CD14-positive monocyte (primary cell): ENCODE data around the gene KAT6B. TPM values are rescaled to one million over a fixed set of nuclear protein-coding genes. Genes with fewer than 3 reads are reported as not detected.

Experiments used
- DNase-seq, 3 donors: peaks; one replicate each; pipeline ENCODE4 v3.0.0-alpha.2; 2011 to 2022
- H2AFZ ChIP-seq: 2 replicates; pipeline ENCODE4 v1.6.0; 2012; ENCODE audit warnings: mild to moderate bottlenecking, low read depth, low read length, inconsistent platforms; ENCODE audit not compliant: insufficient read depth, poor library complexity, severe bottlenecking
- H3K27ac ChIP-seq, 2 donors: 1 replicate in 1 of 2; 2 replicates in 1 of 2; pipeline ENCODE4 v1.5.1; 2012 to 2013; ENCODE audit warnings: low read length in 2 of 2, control low read depth in 1 of 2, inconsistent platforms in 1 of 2, low read depth in 1 of 2, mild to moderate bottlenecking in 1 of 2
- H3K27me3 ChIP-seq, 2 donors: one replicate each; pipeline versions ENCODE4 v1.6.0 to v1.6.1; 2011 to 2013; ENCODE audit warnings: low read length in 2 of 2; ENCODE audit not compliant: control insufficient read depth in 2 of 2, insufficient read depth in 2 of 2
- H3K36me3 ChIP-seq, 2 donors: replicated peaks in 1 of 2; 1 replicate in 1 of 2; 2 replicates in 1 of 2; pipeline versions ENCODE4 v1.5.1 to v1.6.1; 2012 to 2013; ENCODE audit warnings: low read length in 2 of 2, control low read depth in 1 of 2, inconsistent platforms in 1 of 2, mild to moderate bottlenecking in 1 of 2; ENCODE audit not compliant: insufficient read depth in 2 of 2, control insufficient read depth in 1 of 2
- H3K4me1 ChIP-seq, 2 donors: 1 replicate in 1 of 2; 2 replicates in 1 of 2; pipeline versions ENCODE4 v1.5.1 to v1.6.1; 2012 to 2013; ENCODE audit warnings: low read length in 2 of 2, control low read depth in 1 of 2, inconsistent platforms in 1 of 2, mild to moderate bottlenecking in 1 of 2, moderate library complexity in 1 of 2; ENCODE audit not compliant: insufficient read depth in 2 of 2, control insufficient read depth in 1 of 2
- H3K4me2 ChIP-seq: replicated peaks from 2 replicates; pipeline ENCODE3; 2012; ENCODE audit warnings: low read length, moderate library complexity, mild to moderate bottlenecking; ENCODE audit not compliant: poor library complexity, severe bottlenecking; ENCODE audit errors: extremely low read depth
- H3K4me3 ChIP-seq, 3 experiments: fragments of 200-600 bp in 1 of 3; sonication (generic) in 1 of 3; replicated peaks in 1 of 3; 1 replicate in 2 of 3; 2 replicates in 1 of 3; pipeline ENCODE4 v1.5.1; 2011 to 2013; ENCODE audit warnings: low read length in 3 of 3, mild to moderate bottlenecking in 3 of 3, control low read depth in 2 of 3, low read depth in 2 of 3, inconsistent platforms in 1 of 3, moderate library complexity in 1 of 3
- H3K79me2 ChIP-seq: 2 replicates; pipeline ENCODE4 v1.6.0; 2012; ENCODE audit warnings: mild to moderate bottlenecking, control low read depth, inconsistent platforms, low read length, moderate library complexity; ENCODE audit not compliant: insufficient read depth
- H3K9ac ChIP-seq: 2 replicates; pipeline ENCODE4 v1.6.0; 2017; ENCODE audit warnings: low read length, mild to moderate bottlenecking; ENCODE audit not compliant: insufficient read depth, poor library complexity, severe bottlenecking
- H3K9me3 ChIP-seq, 2 donors: replicated peaks in 1 of 2; 1 replicate in 1 of 2; 2 replicates in 1 of 2; pipeline versions ENCODE4 v1.5.1 to v1.6.1; 2012 to 2013; ENCODE audit warnings: low read length in 2 of 2, control low read depth in 1 of 2; ENCODE audit not compliant: control insufficient read depth in 1 of 2, insufficient read depth in 1 of 2
- H4K20me1 ChIP-seq: 2 replicates; pipeline ENCODE4 v1.6.0; 2012; ENCODE audit warnings: mild to moderate bottlenecking, low read length, control low read depth, moderate library complexity; ENCODE audit not compliant: insufficient read depth
- H3K27ac Mint-ChIP-seq, 7 donors: one replicate each; pipeline ENCODE4 v1.8.0; 2020; ENCODE audit warnings: mild to moderate bottlenecking in 7 of 7, mixed read lengths in 7 of 7, moderate library complexity in 6 of 7, inconsistent platforms in 2 of 7
- H3K27me3 Mint-ChIP-seq, 3 donors: one replicate each; pipeline ENCODE4 v1.8.0; 2021 to 2022; ENCODE audit warnings: low read depth in 3 of 3, mild to moderate bottlenecking in 3 of 3, mixed read lengths in 3 of 3, moderate library complexity in 3 of 3, inconsistent platforms in 1 of 3
- H3K36me3 Mint-ChIP-seq, 2 donors: one replicate each; pipeline ENCODE4 v1.8.0; 2020; ENCODE audit warnings: mixed read lengths in 2 of 2, inconsistent platforms in 1 of 2, mild to moderate bottlenecking in 1 of 2
- H3K4me1 Mint-ChIP-seq: one replicate; pipeline ENCODE4 v1.8.0; 2020; ENCODE audit warnings: mild to moderate bottlenecking, mixed read lengths
- H3K4me3 Mint-ChIP-seq, 2 donors: one replicate each; pipeline ENCODE4 v1.8.0; 2020; ENCODE audit warnings: mild to moderate bottlenecking in 2 of 2, mixed read lengths in 2 of 2, moderate library complexity in 1 of 2
- H3K9me3 Mint-ChIP-seq, 7 donors: one replicate each; pipeline ENCODE4 v1.8.0; 2020 to 2022; ENCODE audit warnings: mixed read lengths in 7 of 7, mild to moderate bottlenecking in 6 of 7, moderate library complexity in 6 of 7, inconsistent platforms in 2 of 7
- WGBS: methylation state at CpG from one replicate; pipeline ENCODE4 v1.1.5; 2013; ENCODE audit warnings: missing lambda C conversion rate; ENCODE audit not compliant: insufficient coverage; 5-methylcytosine and 5-hydroxymethylcytosine counted together
- intact Hi-C, 2 donors: fragments of 100-400 bp; cut with micrococcal nuclease; formaldehyde crosslinking; loops; one replicate each; pipeline versions ENCODE4 v1.15.0 to v1.15.1; 2023
- polyA plus RNA-seq, 3 donors: library from polyadenylated mRNA; depleted of rRNA in 1 of 3; unstranded in 2 of 3; stranded (reverse) in 1 of 3; fragments of 300-500 nt in 2 of 3; fragments of >200 nt in 1 of 3; fragmentation: Illumina TruSeq in 2 of 3; gene quantifications; 1 replicate in 2 of 3; 2 replicates in 1 of 3; pipeline ENCODE4 v1.2.3, GENCODE V29; 2012 to 2021
- TF ChIP-seq, protein P1 (sequence below): fragments of 200-600 bp; IDR thresholded peaks from one replicate; pipeline ENCODE4 v1.8.0; 2022; ENCODE audit warnings: antibody characterized with exemption, mild to moderate bottlenecking

Gene KAT6B
- polyA plus RNA-seq, 3 donors = 3.3 to 6.4 (median 6.2) TPM

DNA sequence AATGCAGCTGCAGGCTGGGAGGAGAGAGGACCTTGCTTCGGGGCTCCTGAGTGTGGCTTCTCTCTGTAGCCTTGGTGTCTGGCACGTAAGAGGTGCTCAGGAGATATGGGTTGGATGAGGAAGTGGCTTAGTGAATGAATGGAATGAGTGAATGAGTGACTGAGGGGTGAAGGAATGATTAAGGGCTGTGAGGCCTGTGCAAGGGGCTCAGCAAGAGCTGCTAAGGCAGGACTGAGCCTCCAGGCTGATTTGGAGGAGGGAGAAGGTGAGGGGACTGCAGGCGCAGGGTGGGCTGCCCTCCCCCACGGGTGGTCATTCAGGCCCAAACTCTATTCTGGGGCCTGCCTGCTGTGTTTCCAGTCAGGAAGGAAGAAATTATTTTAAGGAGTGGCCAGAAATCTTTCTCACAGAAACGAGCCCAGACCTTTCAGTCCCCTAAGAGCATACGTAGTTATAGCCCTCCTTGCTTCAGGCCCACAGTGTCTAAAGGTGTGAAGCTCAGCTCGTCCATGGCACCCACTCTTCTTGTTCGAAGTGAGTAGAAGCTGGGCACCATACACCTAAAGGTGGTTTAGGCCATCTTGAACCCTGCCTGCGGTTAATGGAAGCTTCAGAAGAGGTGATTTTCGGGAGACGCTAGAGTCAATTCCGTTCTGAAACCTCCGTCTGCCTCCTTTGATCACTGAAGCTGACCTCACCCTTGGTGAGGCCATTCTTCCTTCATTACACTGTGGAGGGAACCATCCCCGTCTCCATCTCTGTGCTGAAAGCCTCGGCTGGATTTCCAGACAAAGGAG lies 235.5 kb downstream of the KAT6B start:
- peak overlapping the region in 1 of 7 donors; percentile 54 for H3K27ac Mint-ChIP-seq
- H3K79me2 ChIP-seq = no peaks in the 10 kb centered on the region
- no peak overlapping the region for H3K4me2 ChIP-seq

GRCh38 chr10:75062506-75063299 lies 236.3 kb downstream of the KAT6B start:
- H2AFZ ChIP-seq = no peak overlapping the region
- TF ChIP-seq, protein P1, sequence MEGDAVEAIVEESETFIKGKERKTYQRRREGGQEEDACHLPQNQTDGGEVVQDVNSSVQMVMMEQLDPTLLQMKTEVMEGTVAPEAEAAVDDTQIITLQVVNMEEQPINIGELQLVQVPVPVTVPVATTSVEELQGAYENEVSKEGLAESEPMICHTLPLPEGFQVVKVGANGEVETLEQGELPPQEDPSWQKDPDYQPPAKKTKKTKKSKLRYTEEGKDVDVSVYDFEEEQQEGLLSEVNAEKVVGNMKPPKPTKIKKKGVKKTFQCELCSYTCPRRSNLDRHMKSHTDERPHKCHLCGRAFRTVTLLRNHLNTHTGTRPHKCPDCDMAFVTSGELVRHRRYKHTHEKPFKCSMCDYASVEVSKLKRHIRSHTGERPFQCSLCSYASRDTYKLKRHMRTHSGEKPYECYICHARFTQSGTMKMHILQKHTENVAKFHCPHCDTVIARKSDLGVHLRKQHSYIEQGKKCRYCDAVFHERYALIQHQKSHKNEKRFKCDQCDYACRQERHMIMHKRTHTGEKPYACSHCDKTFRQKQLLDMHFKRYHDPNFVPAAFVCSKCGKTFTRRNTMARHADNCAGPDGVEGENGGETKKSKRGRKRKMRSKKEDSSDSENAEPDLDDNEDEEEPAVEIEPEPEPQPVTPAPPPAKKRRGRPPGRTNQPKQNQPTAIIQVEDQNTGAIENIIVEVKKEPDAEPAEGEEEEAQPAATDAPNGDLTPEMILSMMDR = no peak
- no peak overlapping the region for H3K4me2 ChIP-seq
- H3K4me3 ChIP-seq = no peak overlapping the region
- 33% methylated on average over 6 of the region's 10 CpGs for WGBS
- peaks cover 0 to 10% (median 3%) of the 10 kb centered on the region in 3 donors for H3K27me3 Mint-ChIP-seq
- no peak overlapping the region for H3K9ac ChIP-seq
- no peaks in the 10 kb centered on the region for H4K20me1 ChIP-seq
- H3K9me3 ChIP-seq = no peaks in the 10 kb centered on the region
- no peaks in the 10 kb centered on the region for H3K4me1 ChIP-seq
- no peak overlapping the region for H3K27ac ChIP-seq
- H3K36me3 ChIP-seq = no peaks in the 10 kb centered on the region
- H3K9me3 Mint-ChIP-seq = no peaks in the 10 kb centered on the region
- H3K79me2 ChIP-seq = no peaks in the 10 kb centered on the region
- DNase-seq = peak in 1 of 3 donors; percentile 77
- H3K4me3 Mint-ChIP-seq = no peak overlapping the region
- peaks cover 3% of the 10 kb centered on the region for H3K4me1 Mint-ChIP-seq
- peak overlapping the region in 1 of 7 donors; percentile 54 for H3K27ac Mint-ChIP-seq
- intact Hi-C loops = no loop called here
- no peaks in the 10 kb centered on the region for H3K36me3 Mint-ChIP-seq
- H3K27me3 ChIP-seq = no peaks in the 10 kb centered on the region

More for the DNA sequence above, 235.5 kb downstream of the KAT6B start:
- no peaks in the 10 kb centered on the region for H4K20me1 ChIP-seq
- H3K9me3 ChIP-seq = no peaks in the 10 kb centered on the region
- H3K4me3 ChIP-seq = no peak overlapping the region
- H3K9me3 Mint-ChIP-seq = no peaks in the 10 kb centered on the region
- peaks cover 0 to 10% (median 3%) of the 10 kb centered on the region in 3 donors for H3K27me3 Mint-ChIP-seq
- H3K4me3 Mint-ChIP-seq = no peak overlapping the region
- no peaks in the 10 kb centered on the region for H3K36me3 Mint-ChIP-seq
- intact Hi-C loops = no loop called here
- H3K9ac ChIP-seq = no peak overlapping the region
- H2AFZ ChIP-seq = no peak overlapping the region
- H3K4me1 ChIP-seq = no peaks in the 10 kb centered on the region
- no peak for DNase-seq
- TF ChIP-seq, protein P1 = no peak
- H3K27ac ChIP-seq = no peak overlapping the region
- no peaks in the 10 kb centered on the region for H3K36me3 ChIP-seq
- no peaks in the 10 kb centered on the region for H3K27me3 ChIP-seq
- peaks cover 3% of the 10 kb centered on the region for H3K4me1 Mint-ChIP-seq
- WGBS = 76% methylated on average over 14 of the region's 15 CpGs
